ENCODE data around the gene MAPK4.

MAPK4 gene

GRCh38 chr18:50748243-50749229 lies 188.6 kb downstream of the MAPK4 start (continued):
- TF ChIP-seq ZNF600 (tag by site-specific recombination; IDR thresholded peaks at IDR 0.05) = peak; percentile 71
- no peak for TF ChIP-seq ZNF544 (tag by site-specific recombination; IDR thresholded peaks at IDR 0.05)
- TF ChIP-seq ZNF747 (tag by site-specific recombination; IDR thresholded peaks at IDR 0.05) = no peak
- peak; percentile 98 for TF ChIP-seq KLF17 (tag by site-specific recombination; IDR thresholded peaks at IDR 0.05)
- TF ChIP-seq ZNF302 (tag by site-specific recombination; IDR thresholded peaks at IDR 0.05; ENCODE audit: low read depth) = no peak; the same call in 1 of the 2 replicates
- TF ChIP-seq ZNF280C (tag by site-specific recombination; IDR thresholded peaks at IDR 0.05) = no peak
- peak; percentile 95 for TF ChIP-seq ZNF18 (tag by site-specific recombination; IDR thresholded peaks at IDR 0.05)
- TF ChIP-seq SP7 (tag by site-specific recombination; IDR thresholded peaks at IDR 0.05) = peak; percentile 92
- TF ChIP-seq ZFP3 (tag by site-specific recombination; IDR thresholded peaks at IDR 0.05; ENCODE audit: low read depth) = peak; percentile 66; the same call in 1 of the 2 replicates
- TF ChIP-seq YY1 (tag by site-specific recombination; IDR thresholded peaks at IDR 0.05) = peak; percentile 59
- TF ChIP-seq CTCF (tag by site-specific recombination; IDR thresholded peaks at IDR 0.05) = no peak
- TF ChIP-seq ZNF292 (tag by site-specific recombination; IDR thresholded peaks at IDR 0.05; ENCODE audit: borderline replicate concordance, low read depth) = no peak
- no peak for TF ChIP-seq BCL11B (tag by site-specific recombination; IDR thresholded peaks at IDR 0.05; ENCODE audit: low read depth)
- peak; percentile 61 for TF ChIP-seq PATZ1 (tag by site-specific recombination; IDR thresholded peaks at IDR 0.05)
- no peak for TF ChIP-seq HOXA7 (CRISPR knock-in tag; IDR thresholded peaks at IDR 0.05; ENCODE audit: borderline replicate concordance)
- no peak for TF ChIP-seq ZNF362 (tag by site-specific recombination; IDR thresholded peaks at IDR 0.05)
- TF ChIP-seq ZNF571 (tag by site-specific recombination; IDR thresholded peaks at IDR 0.05) = no peak
- no peak for TF ChIP-seq ZNF433 (tag by site-specific recombination; IDR thresholded peaks at IDR 0.05; ENCODE audit: low read depth)
- peak; percentile 96 for TF ChIP-seq PRDM4 (tag by site-specific recombination; IDR thresholded peaks at IDR 0.05)
- peak; percentile 78 for TF ChIP-seq KLF1 (tag by site-specific recombination; IDR thresholded peaks at IDR 0.05)
- no peak for TF ChIP-seq ZBTB7A (tag by site-specific recombination; IDR thresholded peaks at IDR 0.05; ENCODE audit: low read depth)
- TF ChIP-seq ZNF280D (tag by site-specific recombination; IDR thresholded peaks at IDR 0.05) = no peak

Measured in HEK293 (cell line).